ENCODE data around the gene PRCC. TPM values are rescaled to one million over a fixed set of nuclear protein-coding genes. Genes with fewer than 3 reads are reported as not detected.
A peak's percentile ranks its signal among the peaks of the same experiment; 100 is the strongest.

PRCC gene
- total RNA-seq, 1 donor from 2014 or later, result 93.2 TPM

DNA sequence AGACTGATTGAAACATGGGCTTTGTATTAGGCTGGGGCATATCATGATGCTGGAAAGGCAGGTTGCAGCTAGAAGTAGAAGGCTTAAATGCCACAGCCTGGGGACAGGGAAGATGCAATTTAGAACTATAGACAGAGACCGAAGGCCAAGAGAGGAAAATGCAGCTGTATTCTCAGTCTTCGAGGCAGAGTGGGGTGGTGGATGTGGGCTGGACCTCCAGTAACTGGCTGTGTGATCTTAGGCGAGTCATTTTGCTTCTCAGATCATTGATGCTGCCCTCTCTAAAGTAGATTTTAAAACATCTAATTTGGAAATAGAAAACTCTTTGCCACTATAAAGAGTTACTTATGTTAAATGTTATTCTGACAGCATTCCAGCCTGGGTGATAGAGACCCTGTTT lies 67.0 kb downstream of the PRCC start:
- TF ChIP-seq, protein P1, sequence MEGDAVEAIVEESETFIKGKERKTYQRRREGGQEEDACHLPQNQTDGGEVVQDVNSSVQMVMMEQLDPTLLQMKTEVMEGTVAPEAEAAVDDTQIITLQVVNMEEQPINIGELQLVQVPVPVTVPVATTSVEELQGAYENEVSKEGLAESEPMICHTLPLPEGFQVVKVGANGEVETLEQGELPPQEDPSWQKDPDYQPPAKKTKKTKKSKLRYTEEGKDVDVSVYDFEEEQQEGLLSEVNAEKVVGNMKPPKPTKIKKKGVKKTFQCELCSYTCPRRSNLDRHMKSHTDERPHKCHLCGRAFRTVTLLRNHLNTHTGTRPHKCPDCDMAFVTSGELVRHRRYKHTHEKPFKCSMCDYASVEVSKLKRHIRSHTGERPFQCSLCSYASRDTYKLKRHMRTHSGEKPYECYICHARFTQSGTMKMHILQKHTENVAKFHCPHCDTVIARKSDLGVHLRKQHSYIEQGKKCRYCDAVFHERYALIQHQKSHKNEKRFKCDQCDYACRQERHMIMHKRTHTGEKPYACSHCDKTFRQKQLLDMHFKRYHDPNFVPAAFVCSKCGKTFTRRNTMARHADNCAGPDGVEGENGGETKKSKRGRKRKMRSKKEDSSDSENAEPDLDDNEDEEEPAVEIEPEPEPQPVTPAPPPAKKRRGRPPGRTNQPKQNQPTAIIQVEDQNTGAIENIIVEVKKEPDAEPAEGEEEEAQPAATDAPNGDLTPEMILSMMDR (IDR thresholded peaks at IDR 0.05; ENCODE audit: unreplicated experiment), result no peak
- H3K4me3 Mint-ChIP-seq (ENCODE audit: low read depth), result no peak overlapping the region
- H3K27ac Mint-ChIP-seq, result no peak overlapping the region
- H3K36me3 Mint-ChIP-seq (ENCODE audit: insufficient read depth), result no peaks in the 10 kb centered on the region
- peaks cover 76% of the 10 kb centered on the region for H3K27me3 Mint-ChIP-seq
- H3K4me1 Mint-ChIP-seq (ENCODE audit: low read depth), result peaks cover 3% of the 10 kb centered on the region
- H3K9me3 Mint-ChIP-seq (ENCODE audit: low read depth), result no peaks in the 10 kb centered on the region
- DNase-seq (ENCODE audit: low spot score, unreplicated experiment), result no peak

DNA sequence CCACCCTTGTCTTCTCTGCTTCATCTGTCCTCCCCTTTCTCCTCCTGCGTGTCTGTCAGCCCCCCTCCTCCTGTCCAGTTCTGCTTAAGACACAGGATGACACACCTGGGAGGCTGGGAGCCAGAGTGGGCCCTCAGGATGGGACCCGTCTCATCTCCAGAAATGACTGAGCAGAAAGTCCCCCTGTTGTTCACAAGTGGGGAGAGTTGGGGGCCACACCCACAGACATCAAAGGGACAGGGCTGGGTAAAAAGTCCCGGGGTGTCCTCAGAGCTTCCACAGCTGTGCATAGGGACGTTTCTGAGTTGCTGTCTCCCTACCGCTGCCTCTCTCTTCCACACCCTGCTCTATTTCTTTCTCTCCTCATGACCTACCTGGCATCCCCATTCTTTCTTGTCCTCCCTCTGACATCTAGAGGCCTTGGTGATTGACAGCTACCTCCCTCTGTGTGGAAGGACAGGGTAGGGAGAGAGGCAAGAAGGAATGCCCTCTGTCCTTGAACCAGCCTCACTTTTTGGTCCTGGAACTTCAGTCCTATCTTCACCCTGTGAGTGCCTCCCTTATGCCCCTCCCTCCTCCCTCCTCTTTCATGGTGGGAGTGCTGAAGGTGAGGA lies 68.8 kb downstream of the PRCC start:
- Mint-ChIP-seq H3K36me3 (ENCODE audit: insufficient read depth) (no peaks in the 10 kb centered on the region), H3K9me3 (ENCODE audit: low read depth) (no peaks in the 10 kb centered on the region), H3K27ac (no peak overlapping the region), H3K27me3 (peaks cover 81% of the 10 kb centered on the region), H3K4me1 (ENCODE audit: low read depth) (peaks cover 3% of the 10 kb centered on the region), H3K4me3 (ENCODE audit: low read depth) (no peak overlapping the region)
- no peak for DNase-seq (ENCODE audit: low spot score, unreplicated experiment)
- TF ChIP-seq, protein P1 (IDR thresholded peaks at IDR 0.05; ENCODE audit: unreplicated experiment), result no peak

DNA sequence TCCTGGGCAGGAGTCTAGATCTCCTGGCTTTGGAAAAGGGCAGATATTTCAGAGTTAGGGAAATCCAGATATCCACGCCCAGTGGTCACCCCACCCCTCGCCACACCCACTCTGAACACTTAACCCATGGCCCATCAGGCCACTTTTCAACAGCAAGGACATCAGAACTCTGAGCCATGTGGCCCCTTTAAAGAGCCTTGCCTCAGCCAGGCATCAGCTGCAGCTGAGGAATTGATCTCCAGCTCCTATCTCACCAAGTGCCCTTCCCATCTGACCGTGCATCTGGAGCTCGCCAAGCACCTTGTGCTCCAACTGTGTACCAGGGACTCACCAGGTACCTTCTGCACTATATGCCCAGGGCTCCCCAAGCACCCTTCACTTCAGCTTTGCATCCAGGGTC lies 69.6 kb downstream of the PRCC start:
- H3K36me3 Mint-ChIP-seq (ENCODE audit: insufficient read depth), result no peaks in the 10 kb centered on the region
- TF ChIP-seq, protein P1 (IDR thresholded peaks at IDR 0.05; ENCODE audit: unreplicated experiment), result no peak
- H3K4me3 Mint-ChIP-seq (ENCODE audit: low read depth), result no peak overlapping the region
- H3K9me3 Mint-ChIP-seq (ENCODE audit: low read depth), result no peaks in the 10 kb centered on the region
- peaks cover 81% of the 10 kb centered on the region for H3K27me3 Mint-ChIP-seq
- peaks cover 3% of the 10 kb centered on the region for H3K4me1 Mint-ChIP-seq (ENCODE audit: low read depth)
- no peak for DNase-seq (ENCODE audit: low spot score, unreplicated experiment)
- no peak overlapping the region for H3K27ac Mint-ChIP-seq

DNA sequence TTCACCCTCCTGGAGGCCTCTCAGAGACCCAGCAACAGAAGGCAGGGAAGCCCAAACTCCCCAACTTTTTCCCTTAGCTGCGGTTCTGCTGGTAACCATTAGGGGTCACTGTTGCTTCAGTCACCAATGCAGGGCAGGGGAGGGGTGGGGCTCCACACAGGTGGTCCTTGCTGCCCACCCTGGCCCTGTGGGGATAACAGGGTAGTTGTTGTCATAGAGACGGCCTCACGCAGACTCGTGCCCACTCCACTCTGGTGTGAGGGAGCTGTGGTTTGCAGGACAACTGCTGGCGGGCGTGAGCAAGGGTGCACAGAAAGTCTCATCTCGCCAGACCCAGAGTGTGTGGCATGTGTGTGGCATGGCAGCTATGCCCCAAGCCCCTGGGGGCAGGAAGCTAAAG lies 71.6 kb downstream of the PRCC start:
- TF ChIP-seq, protein P1 (IDR thresholded peaks at IDR 0.05; ENCODE audit: unreplicated experiment), result peak; percentile 83
- H3K4me3 Mint-ChIP-seq (ENCODE audit: low read depth), result no peak overlapping the region
- no peak for DNase-seq (ENCODE audit: low spot score, unreplicated experiment)
- H3K4me1 Mint-ChIP-seq (ENCODE audit: low read depth), result no peaks in the 10 kb centered on the region
- no peaks in the 10 kb centered on the region for H3K9me3 Mint-ChIP-seq (ENCODE audit: low read depth)
- no peaks in the 10 kb centered on the region for H3K36me3 Mint-ChIP-seq (ENCODE audit: insufficient read depth)
- H3K27me3 Mint-ChIP-seq, result peaks cover 86% of the 10 kb centered on the region
- H3K27ac Mint-ChIP-seq, result no peak overlapping the region

DNA sequence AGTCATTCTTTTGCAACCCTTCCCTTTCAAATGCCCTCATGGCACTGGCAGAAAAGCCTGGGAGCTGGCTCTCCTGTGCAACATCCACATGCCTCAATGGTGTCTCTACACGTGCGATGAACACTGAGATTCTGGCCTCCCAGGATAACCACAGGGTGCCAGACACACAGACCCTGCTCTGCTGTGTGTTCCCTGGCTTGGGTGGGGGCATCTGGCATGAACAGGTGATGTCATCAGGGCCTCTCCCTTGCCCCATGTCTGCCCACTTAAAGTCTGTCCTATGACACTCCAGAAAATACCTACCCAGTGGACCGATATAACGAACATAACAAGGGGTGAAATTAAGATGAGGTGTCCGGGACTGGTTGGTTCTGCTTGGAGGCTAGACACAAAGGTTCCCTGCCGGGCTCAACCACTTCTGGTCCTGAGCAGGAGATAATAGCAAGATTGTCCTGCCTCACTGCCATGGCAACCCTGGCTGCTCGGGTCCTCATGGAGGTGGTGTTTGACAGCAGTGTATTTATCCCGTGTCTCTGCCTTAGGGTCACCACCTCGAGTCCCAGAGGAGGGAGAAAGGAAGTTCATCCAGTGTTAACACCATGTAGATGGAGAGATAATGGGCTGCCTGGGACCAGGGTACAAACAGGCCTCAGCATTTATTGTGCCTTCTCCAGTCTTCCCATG lies 72.2 kb downstream of the PRCC start:
- H3K4me1 Mint-ChIP-seq (ENCODE audit: low read depth), result no peaks in the 10 kb centered on the region
- no peaks in the 10 kb centered on the region for H3K9me3 Mint-ChIP-seq (ENCODE audit: low read depth)
- H3K36me3 Mint-ChIP-seq (ENCODE audit: insufficient read depth), result no peaks in the 10 kb centered on the region
- TF ChIP-seq, protein P1 (IDR thresholded peaks at IDR 0.05; ENCODE audit: unreplicated experiment), result no peak
- H3K4me3 Mint-ChIP-seq (ENCODE audit: low read depth), result no peak overlapping the region
- no peak overlapping the region for H3K27ac Mint-ChIP-seq
- DNase-seq (ENCODE audit: low spot score, unreplicated experiment), result no peak
- H3K27me3 Mint-ChIP-seq, result peaks cover 86% of the 10 kb centered on the region
